Measurements from ENCODE around the gene RNASE9. TPM values are rescaled to one million over a fixed set of nuclear protein-coding genes. Genes with fewer than 3 reads are reported as not detected.

RNASE9 gene
- total RNA-seq, 2 experiments from 2014 or later = not detected

Other genes starting within 250 kb of the RNASE9 start
- gene CCNB1IP1, start 227.8 kb downstream of the RNASE9 start, total RNA-seq = 10 to 100 TPM; 79.0 to 82.7 TPM
- gene PARP2, start 217.4 kb downstream of the RNASE9 start, total RNA-seq = 10 to 100 TPM; 45.7 to 46.5 TPM
- 10 to 100 TPM; 22.8 to 25.3 TPM for gene TEP1, start 147.5 kb downstream of the RNASE9 start, total RNA-seq
- under 1 TPM; 0.54 to 0.59 TPM for gene KLHL33, start 124.9 kb downstream of the RNASE9 start, total RNA-seq
- gene OSGEP, start 106.2 kb downstream of the RNASE9 start, total RNA-seq = 10 to 100 TPM; 39.5 to 40.7 TPM
- 100 to 1,000 TPM; 196 to 211 TPM for gene APEX1, start 105.8 kb downstream of the RNASE9 start, total RNA-seq
- 10 to 100 TPM; 21.0 to 27.3 TPM for gene PIP4P1, start 99.6 kb downstream of the RNASE9 start, total RNA-seq
- 100 to 1,000 TPM; 176 to 183 TPM for gene PNP, start 91.6 kb downstream of the RNASE9 start, total RNA-seq
- gene RNASE10, start 55.5 kb downstream of the RNASE9 start, total RNA-seq = under 1 TPM in 1 of 2 experiments, not detected in 1; 0.23 TPM
- not detected for gene RNASE11, start 27.0 kb upstream of the RNASE9 start, total RNA-seq
- not detected for gene RNASE12, start 30.3 kb upstream of the RNASE9 start, total RNA-seq
- gene OR6S1, start 80.6 kb upstream of the RNASE9 start, total RNA-seq = not detected
- gene RNASE4, start 123.5 kb upstream of the RNASE9 start, total RNA-seq = 1 to 10 TPM; 1.0 to 1.1 TPM
- gene ANG, start 127.7 kb upstream of the RNASE9 start, total RNA-seq = under 1 TPM; 0.87 to 0.92 TPM
- not detected for gene EDDM3A, start 184.8 kb upstream of the RNASE9 start, total RNA-seq
- gene EDDM3B, start 207.4 kb upstream of the RNASE9 start, total RNA-seq = not detected
- gene RNASE6, start 220.2 kb upstream of the RNASE9 start, total RNA-seq = under 1 TPM in 1 of 2 experiments, not detected in 1; 0.25 TPM
- gene RNASE1, start 241.8 kb upstream of the RNASE9 start, total RNA-seq = not detected